Tibial artery (tissue), 4 donors: Measurements from ENCODE around the gene ADAMTS18.

Source experiments
- DNase-seq, 2 donors: peaks; one replicate each; pipeline ENCODE4 v3.0.0-alpha.2; 2019
- H3K27ac ChIP-seq, 2 donors: fragments of 200-600 bp; sonication (generic) in 1 of 2; 1 replicate in 1 of 2; 2 replicates in 1 of 2; pipeline ENCODE4 v1.5.1; 2018 to 2019; ENCODE audit warnings: mild to moderate bottlenecking in 1 of 2
- H3K27me3 ChIP-seq, 2 donors: fragments of 200-600 bp; sonication (generic) in 1 of 2; one replicate each; pipeline versions ENCODE4 v1.5.1 to v1.6.0; 2016 to 2019
- H3K36me3 ChIP-seq, 3 donors: fragments of 200-600 bp; sonication (generic) in 2 of 3; one replicate each; pipeline ENCODE4 v1.5.1; 2016 to 2019; ENCODE audit warnings: mild to moderate bottlenecking in 2 of 3
- H3K4me1 ChIP-seq, 4 donors: fragments of 200-600 bp; sonication (generic) in 2 of 4; 1 replicate in 3 of 4; 2 replicates in 1 of 4; pipeline ENCODE4 v1.5.1; 2016 to 2019
- H3K4me3 ChIP-seq, 2 donors: fragments of 200-600 bp; sonication (generic) in 1 of 2; 1 replicate in 1 of 2; 2 replicates in 1 of 2; pipeline ENCODE4 v1.5.1; 2018 to 2019; ENCODE audit warnings: mild to moderate bottlenecking in 2 of 2
- H3K9me3 ChIP-seq, 3 donors: fragments of 200-600 bp; sonication (generic) in 1 of 3; one replicate each; pipeline ENCODE4 v1.5.1; 2016 to 2019
- CTCF ChIP-seq, 2 experiments: fragments of 200-600 bp in 1 of 2; fragments of 450-650 bp in 1 of 2; IDR thresholded peaks; one replicate each; pipeline ENCODE4 v1.5.1; 2017 to 2019; ENCODE audit warnings: antibody characterized with exemption in 2 of 2, mild to moderate bottlenecking in 1 of 2, moderate library complexity in 1 of 2
- intact Hi-C: fragments of 100-400 bp; cut with DNase I; formaldehyde crosslinking; loops from one replicate; pipeline ENCODE4 v1.15.0; 2023; ENCODE audit warnings: low total_unique reads

The ADAMTS18 gene

GRCh38 chr16:77393955-77394354, 40.9 kb downstream of the ADAMTS18 start:
- DNase-seq = no peak
- Histone ChIP-seq H3K36me3 (no peaks in the 10 kb centered on the region), H3K4me1 (no peaks in the 10 kb centered on the region), H3K27me3 (no peaks in the 10 kb centered on the region), H3K9me3 (no peaks in the 10 kb centered on the region), H3K4me3 (no peak overlapping the region), H3K27ac (no peak overlapping the region)
- no peak for TF ChIP-seq CTCF (IDR thresholded peaks at IDR 0.05)
- intact Hi-C loops = no loop called here

- Histone ChIP-seq H3K27me3 (no peaks in the 10 kb centered on the region), H3K27ac (no peak overlapping the region), H3K9me3 (no peaks in the 10 kb centered on the region), H3K36me3 (no peaks in the 10 kb centered on the region), H3K4me1 (no peaks in the 10 kb centered on the region), H3K4me3 (no peak overlapping the region)
- intact Hi-C loops = no loop called here
- no peak for DNase-seq
- no peak for TF ChIP-seq CTCF (IDR thresholded peaks at IDR 0.05)
Measured at GRCh38 chr16:77387815-77388209, 47.0 kb downstream of the ADAMTS18 start.

GRCh38 chr16:77386831-77387814, 47.7 kb downstream of the ADAMTS18 start:
- intact Hi-C loops = no loop called here
- Histone ChIP-seq H3K4me3 (no peak overlapping the region), H3K27me3 (no peaks in the 10 kb centered on the region), H3K27ac (no peak overlapping the region), H3K4me1 (no peaks in the 10 kb centered on the region), H3K36me3 (no peaks in the 10 kb centered on the region), H3K9me3 (no peaks in the 10 kb centered on the region)
- no peak for DNase-seq
- no peak for TF ChIP-seq CTCF (IDR thresholded peaks at IDR 0.05)

- Histone ChIP-seq H3K27me3 (no peaks in the 10 kb centered on the region), H3K4me3 (no peak overlapping the region), H3K36me3 (no peaks in the 10 kb centered on the region), H3K4me1 (no peaks in the 10 kb centered on the region), H3K9me3 (no peaks in the 10 kb centered on the region), H3K27ac (no peak overlapping the region)
- intact Hi-C loops = no loop called here
- no peak for DNase-seq
- no peak for TF ChIP-seq CTCF (IDR thresholded peaks at IDR 0.05)
Measured at GRCh38 chr16:77385481-77385880, 49.4 kb downstream of the ADAMTS18 start.

GRCh38 chr16:77383606-77384187, 51.1 kb downstream of the ADAMTS18 start:
- TF ChIP-seq CTCF (IDR thresholded peaks at IDR 0.05) = no peak
- Histone ChIP-seq H3K9me3 (no peaks in the 10 kb centered on the region), H3K36me3 (no peaks in the 10 kb centered on the region), H3K27ac (no peak overlapping the region), H3K27me3 (no peaks in the 10 kb centered on the region), H3K4me3 (no peak overlapping the region), H3K4me1 (no peaks in the 10 kb centered on the region)
- DNase-seq = no peak
- intact Hi-C loops = no loop called here
